ENCODE measurements around the gene PTOV1.

DNA sequence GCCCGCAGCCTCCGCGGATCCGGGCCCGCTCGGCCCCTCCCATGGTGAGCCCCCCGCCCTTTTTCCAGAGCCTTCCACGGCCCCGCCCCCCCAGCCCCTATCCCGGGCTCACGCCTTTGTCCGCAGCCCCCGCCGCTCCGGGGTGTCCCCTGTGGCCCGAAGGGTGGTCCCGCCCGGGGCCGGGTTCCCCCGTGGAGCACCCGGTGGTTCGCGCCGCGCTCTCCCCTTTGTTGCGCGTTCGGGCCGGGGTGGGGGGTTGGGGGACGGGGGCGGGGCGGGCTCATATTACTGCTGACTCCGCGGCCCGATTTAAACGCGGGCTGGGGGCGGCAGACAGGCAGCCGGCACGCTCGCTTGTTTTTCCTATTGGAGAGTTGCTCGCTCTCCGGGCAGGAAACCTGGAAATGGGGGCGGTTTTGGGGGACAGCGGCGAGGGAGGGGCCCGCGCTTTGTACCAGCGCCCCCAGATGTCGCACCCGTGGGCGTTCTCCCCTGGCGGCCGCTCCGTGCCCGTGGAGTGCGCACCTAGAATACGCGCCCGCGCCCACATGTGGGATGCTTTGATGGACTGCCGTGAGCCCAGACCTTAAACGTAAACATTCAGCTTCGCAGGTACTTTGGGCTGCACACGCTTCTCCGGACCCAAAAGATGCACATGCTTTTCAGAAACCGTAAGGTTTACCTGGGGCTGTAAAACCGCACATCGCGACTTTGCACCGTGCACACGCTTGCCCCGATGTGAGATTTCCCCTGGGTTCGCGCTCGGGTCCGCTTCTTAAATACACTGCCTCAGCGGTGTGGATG, 699 bp downstream of the PTOV1 start:
- TF ChIP-seq, protein P1, sequence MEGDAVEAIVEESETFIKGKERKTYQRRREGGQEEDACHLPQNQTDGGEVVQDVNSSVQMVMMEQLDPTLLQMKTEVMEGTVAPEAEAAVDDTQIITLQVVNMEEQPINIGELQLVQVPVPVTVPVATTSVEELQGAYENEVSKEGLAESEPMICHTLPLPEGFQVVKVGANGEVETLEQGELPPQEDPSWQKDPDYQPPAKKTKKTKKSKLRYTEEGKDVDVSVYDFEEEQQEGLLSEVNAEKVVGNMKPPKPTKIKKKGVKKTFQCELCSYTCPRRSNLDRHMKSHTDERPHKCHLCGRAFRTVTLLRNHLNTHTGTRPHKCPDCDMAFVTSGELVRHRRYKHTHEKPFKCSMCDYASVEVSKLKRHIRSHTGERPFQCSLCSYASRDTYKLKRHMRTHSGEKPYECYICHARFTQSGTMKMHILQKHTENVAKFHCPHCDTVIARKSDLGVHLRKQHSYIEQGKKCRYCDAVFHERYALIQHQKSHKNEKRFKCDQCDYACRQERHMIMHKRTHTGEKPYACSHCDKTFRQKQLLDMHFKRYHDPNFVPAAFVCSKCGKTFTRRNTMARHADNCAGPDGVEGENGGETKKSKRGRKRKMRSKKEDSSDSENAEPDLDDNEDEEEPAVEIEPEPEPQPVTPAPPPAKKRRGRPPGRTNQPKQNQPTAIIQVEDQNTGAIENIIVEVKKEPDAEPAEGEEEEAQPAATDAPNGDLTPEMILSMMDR (IDR thresholded peaks at IDR 0.05; ENCODE audit: poor library complexity): no peak
- no peak for TF ChIP-seq EZH2 (IDR thresholded peaks at IDR 0.05; ENCODE audit: borderline replicate concordance)
- no peak for TF ChIP-seq EZH2phosphoT487 (IDR thresholded peaks at IDR 0.05; ENCODE audit: low read depth, severe bottlenecking, unreplicated experiment)
